SU-DHL-6 (cell line): Measurements from ENCODE around the gene RGPD5.
"Not testable (repeated sequence)": the region's sequence is repeated elsewhere in the genome, so short reads cannot be mapped to it uniquely, and the experiment has no call there.

ENCODE experiments used
- CTCF ChIP-seq: fragments of 200-600 bp; sonication (generic); IDR thresholded peaks from one replicate; pipeline ENCODE4 v1.5.1; 2017; ENCODE audit warnings: antibody characterized with exemption, mild to moderate bottlenecking, low read length, moderate library complexity; ENCODE audit not compliant: insufficient read depth, poor library complexity, severe bottlenecking
- EZH2phosphoT487 ChIP-seq: fragments of 200-600 bp; sonication (generic), shearing (Covaris generic); conservative IDR thresholded peaks from 2 replicates; pipeline ENCODE4 v1.6.1; 2018; ENCODE audit warnings: mild to moderate bottlenecking, antibody characterized with exemption, low read length, moderate library complexity, mixed read lengths

- TF ChIP-seq CTCF, EZH2phosphoT487: not testable (repeated sequence)
Observed at GRCh38 chr2:109876625-109877024, 82.5 kb downstream of the RGPD5 start.
